NCI-H1048 (cell line): ENCODE results near the gene DEF6.
"Not testable (repeated sequence)": the region's sequence is repeated elsewhere in the genome, so short reads cannot be mapped to it uniquely, and the experiment has no call there.

Experiments used
- DNase-seq: peaks from one replicate; lab custom pipeline; 2025; lab: John Stamatoyannopoulos, UW

Gene DEF6

DNA sequence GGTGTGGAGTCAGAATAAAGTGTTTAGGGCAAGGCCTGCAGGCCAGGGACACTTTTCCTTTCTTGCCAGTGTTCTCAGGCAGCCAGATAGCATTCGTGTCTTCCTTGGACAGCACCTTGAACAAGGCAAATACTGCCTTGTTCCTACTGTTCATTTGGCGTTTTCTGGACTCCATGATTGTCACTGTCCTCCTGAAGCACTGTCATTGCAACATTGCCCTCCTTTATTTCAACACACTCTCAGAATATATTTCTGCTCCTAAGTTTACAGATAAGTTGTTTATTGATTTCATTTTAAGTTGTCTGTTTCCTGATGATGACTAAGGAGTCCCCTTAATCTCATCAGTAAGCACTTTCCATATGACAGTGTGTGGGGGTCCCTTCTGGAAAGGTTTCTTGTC is 15.1 kb upstream of the DEF6 start:
- DNase-seq: no peak

GRCh38 chr6:35283361-35283760 is 14.3 kb upstream of the DEF6 start:
- no peak for DNase-seq

- no peak for DNase-seq
Measured at GRCh38 chr6:35287671-35288396, 9.8 kb upstream of the DEF6 start.

DNA sequence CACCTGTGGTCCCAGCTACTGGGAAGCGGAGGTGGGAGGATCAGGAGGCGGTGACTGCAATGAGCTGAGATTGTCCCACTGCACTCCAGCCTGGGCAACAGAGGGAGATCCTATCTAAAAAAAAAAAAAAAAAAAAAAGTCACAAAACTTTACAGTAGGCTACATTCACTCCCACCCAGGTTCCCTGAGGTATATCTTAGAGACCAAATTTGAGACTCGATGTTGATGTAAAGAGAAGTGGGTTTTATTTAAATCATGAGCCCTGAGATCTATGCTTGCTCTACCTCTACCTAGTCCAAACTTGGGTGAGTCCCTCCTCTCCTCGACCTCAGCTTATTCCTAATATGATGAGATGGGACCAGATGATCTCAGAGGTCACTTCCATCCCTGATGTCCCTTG is 8.8 kb upstream of the DEF6 start:
- DNase-seq: no peak

DNA sequence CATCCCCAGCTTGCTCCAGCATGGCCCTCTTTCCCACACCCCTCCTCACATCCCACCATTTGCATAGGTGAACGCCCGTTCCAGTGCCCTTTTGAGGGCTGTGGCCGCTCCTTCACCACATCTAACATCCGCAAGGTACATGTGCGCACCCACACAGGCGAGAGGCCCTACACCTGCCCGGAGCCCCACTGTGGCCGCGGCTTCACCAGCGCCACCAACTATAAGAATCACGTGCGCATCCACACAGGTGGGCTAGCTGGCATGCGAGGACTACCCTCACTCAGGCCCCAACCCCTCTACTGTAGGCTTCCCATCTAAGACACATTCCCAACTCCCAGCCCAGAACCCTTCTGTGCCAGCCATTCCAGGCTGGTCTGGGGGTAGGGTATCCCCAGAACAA is 6.1 kb upstream of the DEF6 start:
- DNase-seq: no peak

DNA sequence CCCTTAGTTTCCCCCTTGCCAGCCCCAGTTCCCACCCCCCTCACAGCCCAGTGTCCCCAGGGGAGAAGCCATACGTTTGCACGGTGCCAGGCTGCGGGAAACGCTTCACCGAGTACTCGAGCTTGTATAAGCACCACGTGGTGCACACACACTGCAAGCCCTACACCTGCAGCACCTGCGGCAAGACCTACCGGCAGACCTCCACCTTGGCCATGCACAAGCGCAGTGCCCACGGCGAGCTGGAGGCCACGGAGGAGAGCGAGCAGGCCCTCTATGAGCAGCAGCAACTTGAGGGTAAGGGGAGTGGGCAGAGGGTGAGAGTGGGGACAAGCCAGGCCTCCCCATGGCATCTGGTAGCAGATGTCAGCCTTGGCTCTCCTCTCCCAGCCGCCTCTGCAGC is 5.1 kb upstream of the DEF6 start:
- no peak for DNase-seq

- DNase-seq: no peak
Measured at GRCh38 chr6:35293681-35294080, 3.9 kb upstream of the DEF6 start.

- DNase-seq: no peak
Measured at GRCh38 chr6:35294308-35294945, 3.2 kb upstream of the DEF6 start.

GRCh38 chr6:35295036-35295435 is 2.6 kb upstream of the DEF6 start:
- no peak for DNase-seq

DNA sequence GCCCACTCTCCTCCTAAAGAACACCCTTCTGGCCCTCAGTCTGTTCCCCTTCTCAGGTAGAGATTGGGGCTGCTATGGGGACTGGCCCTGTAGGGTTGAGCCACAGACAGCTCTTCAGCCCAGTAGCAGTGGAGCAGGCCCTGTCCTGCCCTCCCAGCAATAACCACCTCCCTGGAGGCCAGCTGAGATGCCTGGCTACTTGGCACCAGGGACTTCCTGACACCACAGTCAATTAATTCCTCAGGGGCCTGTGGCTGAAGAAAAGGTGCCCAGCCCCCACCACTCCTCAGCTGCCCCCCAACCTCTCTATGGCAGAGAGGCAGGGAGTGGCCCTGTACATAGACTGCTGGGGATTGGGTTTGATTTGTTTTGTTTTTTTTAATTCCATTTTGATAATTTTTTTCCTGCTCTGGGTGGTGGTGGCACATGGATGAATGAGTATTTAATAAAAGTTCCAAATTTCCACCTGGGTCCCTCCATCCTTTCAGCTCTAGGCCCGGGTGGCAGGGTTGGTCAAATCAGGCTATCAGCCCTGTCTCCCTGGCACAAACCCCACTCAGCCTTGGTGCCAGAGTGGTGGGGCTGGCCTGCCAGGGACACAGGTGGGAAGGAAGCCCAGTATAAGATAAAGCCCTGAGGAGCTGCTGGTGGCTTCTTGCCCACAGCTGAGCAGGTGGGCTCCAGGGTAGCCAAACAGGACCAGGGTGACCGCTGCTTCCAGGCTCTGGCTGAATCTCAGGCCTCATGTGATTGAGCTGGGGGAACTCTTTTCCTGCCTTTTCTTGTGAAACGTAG is 1.9 kb upstream of the DEF6 start:
- no peak for DNase-seq

DNA sequence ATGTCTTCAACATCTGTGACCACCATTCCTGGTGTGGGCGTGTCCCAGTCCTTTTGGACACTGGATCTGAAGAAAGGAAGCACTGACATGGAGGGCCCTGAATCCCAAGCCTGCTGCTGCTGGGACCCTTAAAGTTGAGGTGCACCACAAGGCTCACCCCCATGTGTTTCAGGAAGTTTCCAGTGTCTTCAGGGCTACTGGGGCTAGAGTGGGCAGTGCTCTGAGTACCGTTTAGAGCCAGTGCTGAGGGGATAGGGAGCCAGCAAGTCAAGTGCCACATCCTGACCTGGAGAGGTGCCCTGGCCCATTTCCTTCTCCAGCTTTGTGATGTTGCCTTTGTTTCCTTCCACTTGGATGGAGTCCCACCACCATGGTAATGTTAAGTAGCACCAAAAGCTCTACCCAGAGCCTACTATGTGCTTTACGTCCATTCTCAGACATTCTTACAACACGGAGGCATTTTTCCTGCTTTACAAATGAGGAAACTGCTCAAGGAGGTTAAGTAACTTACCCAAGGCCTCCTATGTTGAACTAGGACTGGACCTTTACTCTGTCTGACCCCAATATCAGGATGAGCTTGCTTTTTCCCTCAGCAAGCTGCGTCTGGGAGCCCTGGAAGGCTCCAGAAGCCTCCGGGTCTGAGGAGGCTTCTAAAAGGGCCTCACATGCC is 552 bp upstream of the DEF6 start:
- DNase-seq: no peak

DNA sequence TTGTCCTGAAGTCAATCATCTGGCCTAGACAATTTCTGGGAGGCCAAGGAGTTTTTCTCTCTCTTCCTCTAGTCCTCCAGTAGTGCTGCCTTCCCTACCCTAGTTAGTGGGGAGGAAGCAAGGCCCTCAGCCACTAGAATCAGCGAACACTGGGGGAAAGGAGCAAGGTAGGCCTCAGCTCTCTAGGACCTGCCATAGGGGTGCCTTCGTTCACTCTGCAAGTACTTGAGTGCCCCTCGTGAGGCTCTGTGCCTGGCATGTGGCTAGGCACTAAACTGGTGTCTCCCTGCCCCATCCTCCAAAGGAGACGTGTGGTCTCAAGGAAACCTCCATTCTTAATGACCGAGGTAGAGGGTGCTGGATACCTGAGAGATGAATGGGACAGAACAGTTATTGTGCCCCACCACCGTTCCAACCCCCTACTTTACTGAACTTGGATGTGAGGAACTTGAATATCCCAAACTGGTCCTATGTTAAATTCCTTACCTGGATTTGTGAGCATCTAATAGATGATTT is 1.1 kb downstream of the DEF6 start:
- DNase-seq: no peak

- DNase-seq: no peak
Measured at GRCh38 chr6:35299674-35300073, 2.1 kb downstream of the DEF6 start.

DNA sequence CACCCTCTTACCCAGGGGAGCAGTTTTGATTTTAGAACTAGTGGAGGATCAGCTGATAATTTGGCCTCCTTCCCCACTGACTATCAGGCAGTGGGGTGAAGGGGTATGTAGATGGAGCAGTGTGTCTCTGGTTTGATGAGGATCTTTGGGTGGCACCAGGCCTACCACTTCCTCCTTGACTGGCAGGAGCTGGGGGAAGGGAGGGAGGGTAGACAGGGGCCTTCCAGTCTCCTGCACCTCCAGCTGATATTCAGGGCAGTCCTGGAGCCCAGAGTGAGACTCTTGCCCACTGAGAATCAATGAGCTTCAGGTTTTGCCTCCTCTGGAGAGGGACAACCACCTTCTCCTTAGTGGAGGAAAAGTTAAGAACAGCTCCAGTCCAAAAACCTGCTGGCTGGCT is 3.2 kb downstream of the DEF6 start:
- DNase-seq: no peak

DNA sequence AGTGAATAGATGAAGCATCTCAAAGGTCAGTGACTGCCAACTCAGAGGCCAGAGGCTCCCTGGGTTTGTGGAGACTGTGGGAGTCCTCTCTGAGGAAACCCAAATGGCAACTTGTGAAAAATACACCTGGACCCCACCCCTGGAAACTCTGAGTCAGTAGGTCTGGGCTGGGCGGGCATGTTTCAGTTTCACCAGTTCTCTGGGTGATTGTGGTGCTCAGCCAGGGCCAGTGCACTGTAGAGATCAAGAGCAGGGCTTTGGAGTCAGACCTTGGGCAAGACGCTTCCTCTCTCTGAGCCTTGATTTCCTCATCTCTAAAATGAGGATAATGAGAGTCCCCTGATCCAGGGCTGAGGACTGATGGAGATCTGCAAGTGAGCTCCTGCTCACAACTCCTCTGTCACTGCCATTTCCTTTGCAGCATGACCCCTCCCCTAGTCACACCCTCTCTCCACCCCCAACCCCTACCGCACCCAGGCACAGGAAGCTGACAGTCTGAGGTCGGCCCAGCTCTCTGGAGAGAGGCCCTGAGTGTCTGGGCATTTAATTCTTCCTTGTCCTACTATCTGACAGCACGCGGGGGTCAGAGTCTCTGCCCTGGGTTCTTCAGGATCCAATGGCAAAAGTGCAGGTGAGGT is 5.1 kb downstream of the DEF6 start:
- no peak for DNase-seq

DNA sequence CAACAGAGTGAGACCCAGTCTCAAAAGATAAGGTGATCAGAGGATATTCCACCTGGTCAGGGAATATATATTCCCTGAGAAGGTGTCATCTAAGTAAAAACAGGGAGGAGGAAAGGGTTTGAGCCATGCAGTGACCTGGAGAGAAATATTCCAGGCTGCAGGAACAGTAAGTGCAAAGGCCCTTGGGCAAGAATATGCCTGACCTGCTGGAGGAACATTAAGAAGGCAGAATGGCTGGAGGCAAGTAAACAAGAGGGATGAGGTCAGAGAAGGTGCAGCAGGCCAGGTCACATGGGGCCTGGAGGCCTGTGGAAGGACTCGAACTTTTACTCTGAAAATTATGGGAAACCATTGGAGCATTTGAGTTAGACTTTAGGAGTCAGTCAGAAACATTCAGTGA is 6.7 kb downstream of the DEF6 start:
- DNase-seq: no peak

DNA sequence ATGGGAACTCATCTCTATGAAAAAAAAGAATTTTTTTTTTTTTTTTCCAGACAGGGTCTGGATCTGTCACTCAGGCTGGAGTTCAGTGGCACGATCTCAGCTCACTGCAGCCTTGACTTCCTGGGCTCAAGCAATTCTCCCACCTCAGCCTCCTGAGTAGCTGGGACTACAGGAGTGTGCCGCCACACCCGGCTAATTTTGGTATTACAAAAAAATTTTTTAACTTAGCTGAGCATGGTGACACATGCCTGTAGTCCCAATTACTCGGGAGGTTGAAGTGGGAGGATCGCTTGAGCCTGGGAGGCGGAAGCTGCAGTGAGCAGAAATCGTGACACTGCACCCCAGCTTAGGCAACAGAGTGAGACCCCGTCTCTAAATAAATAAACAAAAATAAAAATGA is 7.5 kb downstream of the DEF6 start:
- DNase-seq: no peak

GRCh38 chr6:35307138-35307537 is 9.5 kb downstream of the DEF6 start:
- DNase-seq: not testable (repeated sequence)

DNA sequence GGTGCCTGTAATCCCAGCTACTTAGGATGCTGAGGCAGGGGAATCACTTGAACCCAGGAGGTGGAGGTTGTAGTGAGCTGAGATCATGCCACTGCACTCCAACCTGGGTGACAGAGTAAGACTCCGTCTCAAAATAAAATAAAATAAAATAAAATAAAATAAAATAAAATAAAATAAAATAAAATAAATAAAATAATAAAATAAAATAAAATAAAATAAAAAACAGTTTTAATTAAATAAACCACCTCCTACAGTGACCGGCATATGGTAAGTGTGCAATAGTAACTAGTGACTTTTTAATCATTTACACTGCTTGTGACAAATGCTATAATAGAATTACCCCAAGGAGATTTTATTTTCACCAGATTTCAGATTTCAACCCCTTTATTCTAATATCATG is 10.9 kb downstream of the DEF6 start:
- not testable (repeated sequence) for DNase-seq

DNA sequence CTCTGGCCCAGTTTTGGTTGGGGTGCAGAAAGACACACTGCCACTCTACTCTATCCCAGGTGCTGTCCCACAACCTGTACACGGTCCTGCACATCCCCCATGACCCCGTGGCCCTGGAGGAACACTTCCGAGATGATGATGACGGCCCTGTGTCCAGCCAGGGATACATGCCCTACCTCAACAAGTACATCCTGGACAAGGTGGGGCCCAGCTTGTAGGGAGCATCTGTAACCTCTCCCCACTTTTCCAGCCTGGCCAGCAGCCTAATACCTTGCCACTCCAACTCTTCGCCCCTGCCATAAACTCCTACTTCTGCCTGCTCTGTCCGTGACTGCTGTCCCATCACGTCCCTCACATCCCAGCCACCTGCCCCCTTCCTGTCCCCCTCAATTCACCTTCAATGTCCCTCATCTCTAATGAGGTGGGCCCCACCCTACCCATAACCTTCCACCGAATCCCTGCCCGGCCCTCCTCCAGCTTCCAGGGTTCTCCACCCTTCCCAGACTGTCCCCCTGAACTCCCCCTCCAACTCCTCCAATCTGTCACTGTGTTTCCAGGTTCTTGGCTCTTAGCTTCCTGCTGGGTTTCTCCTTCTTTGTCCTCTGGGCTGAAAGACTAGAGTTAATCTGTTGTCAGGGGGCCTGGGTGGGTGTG is 12.1 kb downstream of the DEF6 start:
- DNase-seq: no peak

GRCh38 chr6:35310265-35310831 is 12.7 kb downstream of the DEF6 start:
- DNase-seq: no peak
